COLO668 (cell line): ENCODE results near the gene NAA80.
"Not testable (repeated sequence)": the region's sequence is repeated elsewhere in the genome, so short reads cannot be mapped to it uniquely, and the experiment has no call there.

Source experiments
- DNase-seq: peaks from one replicate; lab custom pipeline; 2025; ENCODE audit not compliant: unreplicated experiment; lab: John Stamatoyannopoulos, UW

The NAA80 gene

GRCh38 chr3:50271314-50271936 is 27.8 kb downstream of the NAA80 start:
- DNase-seq = no peak

- no peak for DNase-seq
Observed at GRCh38 chr3:50270422-50271224, 28.6 kb downstream of the NAA80 start.

- no peak for DNase-seq
Observed at GRCh38 chr3:50269977-50270413, 29.2 kb downstream of the NAA80 start.

- DNase-seq = no peak
Observed at GRCh38 chr3:50269460-50269859, 29.7 kb downstream of the NAA80 start.

- DNase-seq = no peak
Observed at GRCh38 chr3:50268703-50269451, 30.3 kb downstream of the NAA80 start, which contains the start of gene SEMA3B. TSS of gene SEMA3B (plus strand) at chr3:50269147. CDS start at chr3:50269241, 94 bp downstream.

- DNase-seq = no peak
Observed at GRCh38 chr3:50268276-50268675, 30.9 kb downstream of the NAA80 start.

GRCh38 chr3:50267280-50267913 is 31.8 kb downstream of the NAA80 start:
- no peak for DNase-seq

- DNase-seq = no peak
Observed at GRCh38 chr3:50266836-50267235, 32.4 kb downstream of the NAA80 start.

- DNase-seq = no peak
Observed at GRCh38 chr3:50266017-50266416, 33.2 kb downstream of the NAA80 start.

- DNase-seq = no peak
Observed at GRCh38 chr3:50265571-50265970, 33.6 kb downstream of the NAA80 start.

- DNase-seq = no peak
Observed at GRCh38 chr3:50264964-50265485, 34.2 kb downstream of the NAA80 start.

GRCh38 chr3:50264383-50264963 is 34.7 kb downstream of the NAA80 start:
- no peak for DNase-seq

GRCh38 chr3:50263478-50264382 is 35.5 kb downstream of the NAA80 start:
- no peak for DNase-seq

- DNase-seq = no peak
Observed at GRCh38 chr3:50262778-50263177, 36.4 kb downstream of the NAA80 start.

GRCh38 chr3:50262200-50262599 is 37.0 kb downstream of the NAA80 start:
- DNase-seq = not testable (repeated sequence)

- no peak for DNase-seq
Observed at GRCh38 chr3:50261505-50261904, 37.7 kb downstream of the NAA80 start.

GRCh38 chr3:50260942-50261441 is 38.2 kb downstream of the NAA80 start:
- DNase-seq = no peak

GRCh38 chr3:50260027-50260941 is 38.9 kb downstream of the NAA80 start:
- peak; percentile 84 for DNase-seq
